Activated CD4-positive, alpha-beta memory T cell treated with anti-CD3 and anti-CD28 coated beads for 36 hours (primary cell): Measurements from ENCODE around the gene CRYBA4. TPM values are rescaled to one million over a fixed set of nuclear protein-coding genes. Genes with fewer than 3 reads are reported as not detected.

ENCODE experiments used
- CTCF ChIA-PET: fragments of 350-600 bp; sonication (Branson Sonifier 250); formaldehyde crosslinking; loops from one replicate; lab custom pipeline; 2021; ENCODE audit warnings: antibody characterized with exemption, inconsistent platforms; lab: Charles Lee
- POLR2A ChIA-PET: fragments of 350-600 bp; sonication (Branson Sonifier 250); formaldehyde crosslinking; loops from one replicate; lab custom pipeline; 2021; ENCODE audit warnings: antibody characterized with exemption; lab: Charles Lee
- DNase-seq: peaks from one replicate; pipeline ENCODE4 v3.0.0-alpha.2; 2020
- H3K27ac Mint-ChIP-seq: one replicate; pipeline ENCODE4 v1.8.0; 2021; ENCODE audit warnings: mixed read lengths
- H3K27me3 Mint-ChIP-seq: one replicate; pipeline ENCODE4 v1.8.0; 2021; ENCODE audit warnings: mixed read lengths
- H3K36me3 Mint-ChIP-seq: one replicate; pipeline ENCODE4 v1.8.0; 2021; ENCODE audit warnings: mixed read lengths
- H3K4me1 Mint-ChIP-seq: one replicate; pipeline ENCODE4 v1.8.0; 2021; ENCODE audit warnings: low read depth, mixed read lengths
- H3K4me3 Mint-ChIP-seq: one replicate; pipeline ENCODE4 v1.8.0; 2021; ENCODE audit warnings: mild to moderate bottlenecking, mixed read lengths
- H3K9me3 Mint-ChIP-seq: one replicate; pipeline ENCODE4 v1.8.0; 2021; ENCODE audit warnings: mixed read lengths
- intact Hi-C: fragments of 100-400 bp; cut with micrococcal nuclease; formaldehyde crosslinking; loops from one replicate; pipeline ENCODE4 v1.15.1; 2023
- total RNA-seq, 2 experiments: library from RNA; stranded (reverse); gene quantifications; one replicate each; pipeline ENCODE4 v1.2.3, GENCODE V29; 2021

CRYBA4 gene
- total RNA-seq, 2 experiments from 2014 or later, result 0.36 TPM; not detected in 1

DNA sequence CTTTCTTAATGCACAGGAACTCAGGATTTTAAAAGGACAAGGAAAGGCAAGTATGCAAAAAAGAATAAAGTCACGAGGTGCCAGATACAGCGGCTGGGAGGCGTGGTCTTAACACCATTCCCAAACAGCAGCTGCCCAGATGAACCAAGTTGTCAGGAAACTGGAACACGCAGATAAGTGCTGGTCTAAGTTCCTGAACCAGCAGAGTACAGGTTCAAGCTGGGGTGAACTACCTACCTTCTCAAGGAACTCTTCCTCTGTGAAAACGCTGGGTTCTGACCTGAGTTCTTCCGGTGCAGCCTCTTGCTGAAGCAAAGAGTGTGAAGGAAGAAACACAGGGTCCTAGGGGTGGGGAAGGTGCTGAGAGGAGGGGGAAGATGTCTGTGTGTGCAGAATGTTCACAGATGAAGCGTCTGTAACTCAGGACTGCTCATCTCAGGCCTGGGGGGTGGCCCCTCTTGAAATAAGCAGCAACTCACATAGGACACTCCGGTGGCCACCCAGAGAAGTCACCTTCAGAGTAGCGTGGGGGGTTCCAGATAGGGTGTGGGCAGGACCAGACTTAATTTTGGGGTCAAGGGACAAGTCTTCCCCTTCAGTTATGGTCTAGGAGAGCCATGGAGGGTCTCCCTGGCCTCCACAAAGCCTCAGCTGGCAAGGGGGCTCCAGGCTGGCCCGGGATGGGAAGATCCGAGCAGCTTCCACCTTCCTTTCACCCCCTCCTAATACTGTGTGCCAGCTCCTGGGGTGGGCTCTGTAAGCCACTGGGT lies 35.0 kb upstream of the CRYBA4 start:
- peaks cover 43% of the 10 kb centered on the region for H3K4me1 Mint-ChIP-seq
- no peaks in the 10 kb centered on the region for H3K36me3 Mint-ChIP-seq
- intact Hi-C loops, result no loop called here
- ChIA-PET POLR2A (no interaction called here), CTCF (no interaction called here)
- no peak overlapping the region for H3K4me3 Mint-ChIP-seq
- no peak for DNase-seq
- H3K27me3 Mint-ChIP-seq, result no peaks in the 10 kb centered on the region
- H3K9me3 Mint-ChIP-seq, result no peaks in the 10 kb centered on the region
- peak overlapping the region; percentile 45 for H3K27ac Mint-ChIP-seq

DNA sequence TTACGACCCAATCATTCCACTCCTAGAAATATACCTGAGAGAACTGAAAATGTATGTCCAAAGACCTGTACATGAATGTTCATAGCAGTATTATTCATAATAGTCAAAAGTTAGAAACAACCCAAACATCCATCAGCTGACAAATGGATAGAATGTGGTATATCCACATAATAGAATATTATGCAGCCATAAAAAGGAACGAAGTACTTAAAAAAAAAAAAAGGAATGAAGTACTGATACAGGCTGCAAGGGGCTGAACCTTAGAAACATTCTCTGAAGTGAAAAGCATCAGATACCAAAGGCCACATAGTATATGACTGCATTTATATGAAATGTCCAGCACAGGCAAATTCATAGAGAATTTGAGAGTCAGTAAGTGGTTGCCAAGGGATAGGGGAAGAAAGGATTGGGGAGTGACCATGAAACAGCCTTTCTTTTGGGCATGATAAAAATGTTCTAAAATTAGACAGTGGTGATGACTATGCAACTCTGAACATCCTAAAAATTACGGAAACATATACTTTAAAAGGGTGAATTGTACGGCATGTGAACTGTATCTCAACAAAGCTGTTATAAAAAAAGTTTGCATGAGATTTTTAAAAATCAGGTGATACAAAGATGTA lies 33.7 kb upstream of the CRYBA4 start:
- Mint-ChIP-seq H3K4me1 (peaks cover 53% of the 10 kb centered on the region), H3K9me3 (no peaks in the 10 kb centered on the region), H3K36me3 (no peaks in the 10 kb centered on the region), H3K27me3 (no peaks in the 10 kb centered on the region), H3K27ac (no peak overlapping the region), H3K4me3 (peak overlapping the region; percentile 86)
- intact Hi-C loops, result no loop called here
- ChIA-PET CTCF (no interaction called here), POLR2A (no interaction called here)
- no peak for DNase-seq

DNA sequence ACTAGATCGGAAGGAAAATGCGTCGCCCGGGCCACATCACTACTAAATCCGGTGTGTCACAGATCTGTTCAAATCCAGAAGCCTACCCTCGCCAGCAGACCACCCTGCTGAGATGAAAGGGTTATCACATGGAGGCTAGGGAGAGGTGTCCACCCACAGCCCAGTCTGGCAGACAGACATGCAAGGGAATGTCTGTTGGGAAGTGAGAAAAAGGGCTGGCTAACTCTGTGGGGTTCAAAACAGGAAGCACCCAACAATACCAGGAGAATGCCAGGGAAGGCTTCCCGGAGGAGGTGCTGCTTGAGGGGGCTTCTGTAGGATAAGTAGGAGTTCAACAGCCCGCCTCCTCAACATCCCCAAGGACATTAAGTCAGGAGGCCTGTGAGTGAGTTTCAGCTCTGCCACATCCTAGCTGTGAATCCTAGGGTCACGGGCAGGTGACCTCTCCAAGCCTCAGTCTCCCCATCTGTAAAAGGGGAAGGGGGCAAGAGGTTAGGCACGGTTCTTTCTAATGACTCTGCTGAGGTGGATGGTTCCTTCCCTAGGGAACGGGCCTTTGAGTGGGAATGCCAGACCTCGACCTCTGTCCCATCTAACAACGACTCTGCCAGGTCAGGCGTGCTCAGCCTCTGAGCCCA lies 32.9 kb upstream of the CRYBA4 start:
- peaks cover 59% of the 10 kb centered on the region for H3K4me1 Mint-ChIP-seq
- peak overlapping the region; percentile 56 for H3K27ac Mint-ChIP-seq
- no peaks in the 10 kb centered on the region for H3K9me3 Mint-ChIP-seq
- H3K4me3 Mint-ChIP-seq, result peak overlapping the region; percentile 86
- no peaks in the 10 kb centered on the region for H3K27me3 Mint-ChIP-seq
- intact Hi-C loops, result no loop called here
- no peaks in the 10 kb centered on the region for H3K36me3 Mint-ChIP-seq
- no peak for DNase-seq
- CTCF ChIA-PET, result no interaction called here
- POLR2A ChIA-PET, result no interaction called here

DNA sequence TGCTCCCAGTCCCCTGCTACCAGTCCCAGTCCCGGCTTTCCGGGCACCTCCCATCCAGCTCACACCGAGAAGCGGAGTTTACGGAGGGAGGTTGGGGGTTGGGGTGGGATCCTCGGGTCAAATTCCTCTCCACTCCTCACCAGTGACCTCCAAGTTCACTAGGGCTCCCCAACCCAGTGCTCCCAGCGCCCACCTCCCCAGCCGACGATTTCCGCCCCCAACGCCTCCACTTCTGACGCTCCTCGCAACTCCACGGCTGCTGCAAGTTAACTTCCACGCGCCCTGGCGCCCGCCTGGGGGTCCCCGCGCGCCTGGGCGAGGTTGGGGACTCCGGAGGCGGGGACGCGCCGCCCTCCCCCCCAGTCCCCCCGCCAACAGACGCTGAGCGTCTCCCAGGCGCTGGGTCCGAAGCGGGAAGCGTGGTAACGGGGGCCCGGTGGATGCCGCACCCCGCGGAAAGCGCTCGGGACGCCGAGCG lies 32.4 kb upstream of the CRYBA4 start:
- H3K27me3 Mint-ChIP-seq, result no peaks in the 10 kb centered on the region
- POLR2A ChIA-PET, result interaction anchor here (1.6 kb wide), 1 partner anchor 106 kb away, joined by 6 read pairs; the partner anchor contains the start of genes HPS4 and SRRD
- H3K4me3 Mint-ChIP-seq, result peak overlapping the region; percentile 86
- H3K4me1 Mint-ChIP-seq, result peaks cover 61% of the 10 kb centered on the region
- DNase-seq, result peak; percentile 52
- CTCF ChIA-PET, result interaction anchor here (1.4 kb wide), 1 partner anchor 76 kb away, joined by 4 read pairs; no protein-coding TSS in a partner anchor
- no peaks in the 10 kb centered on the region for H3K9me3 Mint-ChIP-seq
- peak overlapping the region; percentile 56 for H3K27ac Mint-ChIP-seq
- intact Hi-C loops, result no loop called here
- H3K36me3 Mint-ChIP-seq, result no peaks in the 10 kb centered on the region

DNA sequence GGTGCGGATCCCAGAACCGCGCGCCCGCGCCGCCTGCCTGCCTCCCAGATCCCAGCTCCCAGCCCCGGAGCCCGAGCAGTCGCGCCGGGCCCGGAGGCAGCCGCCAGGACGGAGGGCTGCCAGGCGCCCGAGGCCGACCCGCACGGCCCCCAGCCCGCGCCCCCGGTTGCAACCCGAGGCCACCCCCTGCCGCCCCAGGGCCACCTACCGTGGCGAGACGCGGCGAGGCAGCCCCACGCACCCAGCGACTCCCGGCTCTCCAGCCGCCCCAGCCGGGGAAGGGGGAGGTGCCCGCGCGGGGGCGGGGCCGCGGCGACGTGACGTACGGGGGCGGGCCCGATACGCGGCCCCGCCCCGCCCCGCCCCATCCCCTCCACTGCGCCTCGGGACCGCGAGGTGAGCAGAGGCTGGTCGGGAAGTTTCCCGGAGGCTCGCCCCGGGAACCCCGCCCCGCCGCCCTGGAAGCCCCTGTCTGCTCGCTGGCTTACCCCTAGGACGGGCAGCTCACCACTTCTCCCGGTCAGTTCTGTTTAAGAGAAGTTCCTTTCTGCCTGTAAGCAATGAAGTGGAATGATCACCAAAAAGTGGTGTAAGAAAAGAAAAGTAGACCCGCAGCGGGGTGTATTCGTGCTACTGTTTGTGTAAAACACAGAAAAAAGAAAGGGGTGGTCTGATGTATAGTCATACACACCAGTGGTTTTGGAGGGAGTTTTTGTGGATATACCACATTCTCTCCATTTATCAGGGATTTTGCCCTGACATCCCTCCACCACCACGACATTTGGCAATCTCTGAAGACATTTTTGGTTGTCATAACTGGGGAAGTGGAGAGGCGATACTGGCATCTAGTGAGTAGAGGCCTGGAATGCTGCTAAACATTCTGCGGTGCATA lies 31.7 kb upstream of the CRYBA4 start, which contains the start of gene TPST2:
Gene TPST2, minus strand, starts transcription at position 288 of the 892 bp plus-strand sequence. CDS start 48,502 bp downstream, outside the sequence.
- H3K36me3 Mint-ChIP-seq, result no peaks in the 10 kb centered on the region
- ChIA-PET POLR2A (interaction anchor here (0.6 to 1.6 kb wide), 6 partner anchors 9 to 109 kb away, joined by 3 to 6 read pairs (median 3); partner anchors contain the start of genes HPS4 and SRRD), CTCF (interaction anchor here (0.7 to 1.4 kb wide), 2 partner anchors 36 to 75 kb away, joined by 3 to 4 read pairs; no protein-coding TSS in a partner anchor)
- DNase-seq, result peak; percentile 84
- H3K4me1 Mint-ChIP-seq, result peaks cover 55% of the 10 kb centered on the region
- H3K9me3 Mint-ChIP-seq, result no peaks in the 10 kb centered on the region
- H3K27ac Mint-ChIP-seq, result peak within 1 kb of the TSS; percentile 88
- peak within 1 kb of the TSS; percentile 86 for H3K4me3 Mint-ChIP-seq
- H3K27me3 Mint-ChIP-seq, result no peaks in the 10 kb centered on the region
- intact Hi-C loops, result loop anchor here (1.0 to 5.0 kb wide), 3 partner anchors 53 to 107 kb away; partner anchors contain the start of genes HPS4 and SRRD

DNA sequence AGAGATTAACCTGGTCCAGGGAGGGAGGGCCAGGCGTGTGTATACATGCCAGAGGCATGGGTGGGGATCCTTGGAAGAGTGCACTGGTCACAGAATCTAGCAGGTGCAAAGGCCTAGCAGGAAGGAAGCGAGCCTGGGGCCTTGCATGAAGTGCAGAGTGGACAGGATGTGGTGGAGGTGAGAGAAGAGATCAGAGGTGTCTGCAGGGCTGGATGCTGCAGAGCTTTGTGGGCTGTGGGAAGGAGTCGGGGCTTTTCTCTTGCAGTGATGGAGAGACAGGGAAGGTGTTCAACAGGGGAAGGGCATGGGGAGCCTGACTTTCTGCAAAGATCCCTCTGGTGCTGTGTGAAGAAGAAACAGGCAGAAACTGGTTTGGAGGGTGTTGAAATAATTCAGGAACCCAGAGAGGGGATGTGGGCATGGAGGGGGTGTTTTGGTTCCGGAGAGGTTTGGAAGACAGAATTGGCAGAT lies 29.3 kb upstream of the CRYBA4 start:
- no peak overlapping the region for H3K4me3 Mint-ChIP-seq
- CTCF ChIA-PET, result interaction anchor here (1.5 to 1.6 kb wide), 2 partner anchors 73 to 81 kb away, joined by 5 to 7 read pairs; no protein-coding TSS in a partner anchor
- DNase-seq, result peak; percentile 73
- no peaks in the 10 kb centered on the region for H3K9me3 Mint-ChIP-seq
- H3K27ac Mint-ChIP-seq, result peak overlapping the region; percentile 35
- intact Hi-C loops, result loop anchor here (1.0 to 5.0 kb wide), 2 partner anchors 18 to 90 kb away; no protein-coding TSS in a partner anchor
- H3K36me3 Mint-ChIP-seq, result no peaks in the 10 kb centered on the region
- peaks cover 41% of the 10 kb centered on the region for H3K4me1 Mint-ChIP-seq
- POLR2A ChIA-PET, result interaction anchor here (0.8 kb wide), 1 partner anchor 81 kb away, joined by 3 read pairs; no protein-coding TSS in a partner anchor
- no peaks in the 10 kb centered on the region for H3K27me3 Mint-ChIP-seq

DNA sequence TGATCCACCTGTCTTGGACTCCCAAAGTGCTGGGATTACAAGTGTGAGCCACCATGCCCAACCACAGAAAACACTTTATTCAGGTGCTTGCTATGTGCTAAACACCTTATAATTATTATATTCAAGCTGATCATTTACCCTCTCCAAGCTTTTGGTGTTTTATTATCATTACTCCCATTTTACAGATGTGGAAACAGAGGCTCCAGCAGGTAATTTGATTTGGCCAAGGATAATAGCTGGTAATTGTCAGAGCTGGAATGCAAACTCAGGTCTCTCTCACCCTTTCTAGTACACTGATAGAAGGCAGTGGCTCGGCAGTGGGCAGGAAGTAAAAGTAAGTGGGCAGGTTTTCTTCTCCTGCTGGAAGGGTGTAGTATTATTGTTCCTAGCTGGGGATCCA lies 28.0 kb upstream of the CRYBA4 start:
- ChIA-PET POLR2A (no interaction called here), CTCF (interaction anchor here (0.9 to 1.5 kb wide), 2 partner anchors 10 to 72 kb away, joined by 3 to 5 read pairs; no protein-coding TSS in a partner anchor)
- Mint-ChIP-seq H3K4me3 (no peak overlapping the region), H3K27me3 (no peaks in the 10 kb centered on the region), H3K9me3 (no peaks in the 10 kb centered on the region), H3K4me1 (peaks cover 34% of the 10 kb centered on the region), H3K27ac (no peak overlapping the region), H3K36me3 (no peaks in the 10 kb centered on the region)
- DNase-seq, result no peak
- intact Hi-C loops, result loop anchor here (5.0 kb wide), 1 partner anchor 91 kb away; no protein-coding TSS in a partner anchor

DNA sequence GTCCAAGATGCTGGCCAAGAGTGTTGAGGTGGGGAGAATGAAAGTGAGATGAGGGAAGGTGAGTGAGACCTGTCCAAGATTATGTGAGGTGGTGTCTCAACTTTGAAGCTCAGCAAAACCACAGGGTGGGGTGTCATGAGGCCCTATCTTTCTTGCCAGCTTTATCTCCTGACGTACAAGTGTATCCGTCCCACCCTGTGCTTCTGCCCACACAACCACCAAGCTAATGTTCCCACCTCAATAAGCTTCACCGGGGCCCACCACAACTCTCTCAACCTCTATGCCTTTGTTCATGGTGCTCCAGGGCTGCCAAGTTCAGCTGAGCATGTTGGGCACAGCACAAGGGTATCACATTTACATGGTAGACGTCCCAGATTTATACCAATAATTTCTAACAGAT lies 24.7 kb upstream of the CRYBA4 start:
- H3K4me3 Mint-ChIP-seq, result no peak overlapping the region
- intact Hi-C loops, result no loop called here
- ChIA-PET CTCF (no interaction called here), POLR2A (no interaction called here)
- no peak overlapping the region for H3K27ac Mint-ChIP-seq
- peaks cover 22% of the 10 kb centered on the region for H3K4me1 Mint-ChIP-seq
- no peak for DNase-seq
- no peaks in the 10 kb centered on the region for H3K36me3 Mint-ChIP-seq
- H3K27me3 Mint-ChIP-seq, result no peaks in the 10 kb centered on the region
- no peaks in the 10 kb centered on the region for H3K9me3 Mint-ChIP-seq

DNA sequence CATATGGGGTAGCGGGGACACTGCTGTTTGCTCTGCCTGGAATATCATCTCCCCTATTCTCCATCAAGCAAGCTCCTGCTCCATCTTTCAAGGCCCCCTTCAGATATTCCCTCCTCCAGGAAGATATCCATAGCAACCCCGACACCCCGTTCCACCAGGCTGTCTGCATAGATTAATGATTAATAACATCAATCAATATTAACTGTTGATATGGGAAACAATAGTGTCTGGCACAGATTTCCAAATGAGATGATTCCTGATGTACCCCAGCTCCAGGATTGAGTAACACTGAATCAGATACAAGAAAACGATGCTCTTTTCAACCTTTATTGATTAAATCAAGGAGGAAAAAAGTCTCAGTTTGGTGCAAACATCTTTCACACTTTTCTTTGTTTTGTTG lies 24.3 kb upstream of the CRYBA4 start:
- Mint-ChIP-seq H3K4me3 (no peak overlapping the region), H3K27ac (no peak overlapping the region), H3K4me1 (peaks cover 17% of the 10 kb centered on the region), H3K27me3 (no peaks in the 10 kb centered on the region), H3K9me3 (no peaks in the 10 kb centered on the region), H3K36me3 (no peaks in the 10 kb centered on the region)
- ChIA-PET POLR2A (no interaction called here), CTCF (no interaction called here)
- intact Hi-C loops, result no loop called here
- DNase-seq, result no peak

DNA sequence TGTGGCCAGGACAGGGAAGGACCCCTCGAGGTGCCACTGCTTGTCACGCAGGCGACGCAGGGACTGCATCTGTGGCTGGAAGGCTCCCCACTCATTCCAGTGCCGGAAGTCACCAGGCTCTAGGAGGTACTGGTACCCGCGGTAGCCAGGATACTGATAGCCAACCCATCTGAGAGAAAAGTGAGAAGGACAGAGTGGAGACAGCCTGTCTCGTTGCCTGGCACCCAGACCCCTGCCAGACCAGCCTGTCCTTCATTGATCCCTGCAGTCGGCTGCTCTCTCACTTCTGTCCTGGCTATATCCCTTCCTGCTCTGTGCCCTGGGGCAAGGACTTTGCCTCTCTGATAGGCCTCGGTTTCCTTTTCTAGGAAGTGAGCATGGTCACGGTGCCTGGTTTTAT lies 22.3 kb upstream of the CRYBA4 start:
- Mint-ChIP-seq H3K27ac (no peak overlapping the region), H3K4me3 (no peak overlapping the region), H3K4me1 (no peaks in the 10 kb centered on the region), H3K9me3 (no peaks in the 10 kb centered on the region), H3K27me3 (no peaks in the 10 kb centered on the region), H3K36me3 (no peaks in the 10 kb centered on the region)
- POLR2A ChIA-PET, result no interaction called here
- intact Hi-C loops, result no loop called here
- CTCF ChIA-PET, result no interaction called here
- DNase-seq, result no peak

DNA sequence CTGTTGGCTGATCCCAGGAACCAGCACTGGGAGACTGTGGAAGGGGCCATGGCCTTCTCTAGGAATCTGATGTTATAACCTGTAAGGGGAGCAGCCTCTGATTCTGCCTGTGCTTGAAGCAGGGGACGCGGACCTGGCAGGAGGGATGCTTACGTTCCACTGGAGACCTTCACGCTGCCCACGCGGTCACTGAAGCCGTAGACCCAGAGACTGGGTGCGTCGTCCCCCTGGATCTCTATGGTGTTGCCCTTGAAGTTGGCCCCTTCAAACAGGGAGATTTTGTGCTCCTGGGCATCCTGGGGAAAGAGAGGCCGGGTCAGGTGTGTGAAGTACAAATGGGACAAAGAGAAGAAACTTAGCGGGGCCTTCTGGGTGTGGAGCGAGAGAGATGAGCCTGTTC lies 20.0 kb upstream of the CRYBA4 start:
- H3K36me3 Mint-ChIP-seq, result no peaks in the 10 kb centered on the region
- no peaks in the 10 kb centered on the region for H3K27me3 Mint-ChIP-seq
- CTCF ChIA-PET, result interaction anchor here (0.7 kb wide), 1 partner anchor 64 kb away, joined by 3 read pairs; no protein-coding TSS in a partner anchor
- intact Hi-C loops, result no loop called here
- POLR2A ChIA-PET, result no interaction called here
- H3K9me3 Mint-ChIP-seq, result no peaks in the 10 kb centered on the region
- H3K4me1 Mint-ChIP-seq, result peaks cover 4% of the 10 kb centered on the region
- no peak overlapping the region for H3K4me3 Mint-ChIP-seq
- DNase-seq, result no peak
- H3K27ac Mint-ChIP-seq, result no peak overlapping the region
